K562 (cell line): ENCODE measurements around the gene SHB.

Experiments
- CHD2 ChIP-seq: IDR thresholded peaks from 2 replicates; pipeline ENCODE4 v1.6.1; 2011; ENCODE audit warnings: low read depth, low read length
- CREM ChIP-seq: IDR thresholded peaks from 2 replicates; pipeline ENCODE4 v1.6.1; 2014; ENCODE audit warnings: antibody characterized with exemption, low read depth
- CTCF ChIP-seq, 3 experiments: IDR thresholded peaks in 2 of 3; conservative IDR thresholded peaks in 1 of 3; 2 replicates each; pipeline ENCODE4 v1.5.1; 2011 to 2012; ENCODE audit warnings: low read length in 3 of 3, mild to moderate bottlenecking in 3 of 3, control low read depth in 2 of 3, improper control_type of control experiment in 1 of 3, inconsistent platforms in 1 of 3, low read depth in 1 of 3, mixed read lengths in 1 of 3, moderate library complexity in 1 of 3; ENCODE audit not compliant: insufficient read depth in 2 of 3
- EGR1 ChIP-seq: fragments of 450-650 bp; conservative IDR thresholded peaks from 2 replicates; pipeline ENCODE4 v1.6.1; 2017; ENCODE audit warnings: mild to moderate bottlenecking
- GABPB1 ChIP-seq: sonication (generic); formaldehyde crosslinking; IDR thresholded peaks from 2 replicates; pipeline ENCODE4 v1.8.0; 2022; ENCODE audit warnings: mild to moderate bottlenecking, missing genetic modification reagents
- MAFG ChIP-seq: fragments of 450-650 bp; conservative IDR thresholded peaks from 2 replicates; pipeline ENCODE4 v1.6.1; 2016; ENCODE audit warnings: missing genetic modification characterization, missing compliant biosample characterization
- RBFOX2 ChIP-seq: fragments of 200-400 bp; formaldehyde crosslinking; IDR thresholded peaks from 2 replicates; pipeline ENCODE4 v1.6.1; 2017; ENCODE audit warnings: low read depth, mild to moderate bottlenecking, low read length, moderate library complexity
- SETDB1 ChIP-seq: IDR thresholded peaks from one replicate; pipeline ENCODE4 v1.6.1; 2012; ENCODE audit warnings: low read length, control low read depth, inconsistent platforms
- SMARCE1 ChIP-seq: fragments of 450-650 bp; IDR thresholded peaks from 2 replicates; pipeline ENCODE4 v1.7.1; 2016; ENCODE audit warnings: mild to moderate bottlenecking
- STAT5B ChIP-seq: fragments of 250-450 bp; sonication (Bioruptor Pico); IDR thresholded peaks from 2 replicates; pipeline ENCODE4 v1.8.0; 2021; ENCODE audit warnings: mild to moderate bottlenecking, inconsistent platforms
- TAF15 ChIP-seq: fragments of 200-400 bp; formaldehyde crosslinking; IDR thresholded peaks from 2 replicates; pipeline ENCODE4 v1.6.1; 2017; ENCODE audit warnings: mild to moderate bottlenecking, low read depth, low read length, moderate library complexity
- ZNF561 ChIP-seq: fragments of 450-650 bp; formaldehyde crosslinking; conservative IDR thresholded peaks from 2 replicates; pipeline ENCODE4 v1.4.0; 2020; ENCODE audit warnings: mild to moderate bottlenecking, moderate library complexity
- TF ChIP-seq, protein P1 (sequence below): fragments of 450-650 bp; conservative IDR thresholded peaks from 2 replicates; pipeline ENCODE4 v1.6.1; 2016; ENCODE audit warnings: missing genetic modification characterization, low read depth, mild to moderate bottlenecking, control low read depth, missing compliant biosample characterization
- TF ChIP-seq, protein P2 (sequence below): sonication (generic); formaldehyde crosslinking; IDR thresholded peaks from 2 replicates; pipeline ENCODE4 v1.8.0; 2023; ENCODE audit warnings: missing genetic modification reagents, mild to moderate bottlenecking, borderline replicate concordance

- TF ChIP-seq CREM = no peak
- no peak for TF ChIP-seq CTCF (IDR thresholded peaks at IDR 0.05 in 2 of 3, conservative IDR thresholded peaks at IDR 0.05 in 1 of 3; ENCODE audit: insufficient read depth in 2 of 3, low read depth in 1 of 3, low read length in 3 of 3)
- TF ChIP-seq SMARCE1 = no peak
- no peak for TF ChIP-seq EGR1
- no peak for TF ChIP-seq STAT5B (CRISPR knock-in tag)
- TF ChIP-seq, protein P1, sequence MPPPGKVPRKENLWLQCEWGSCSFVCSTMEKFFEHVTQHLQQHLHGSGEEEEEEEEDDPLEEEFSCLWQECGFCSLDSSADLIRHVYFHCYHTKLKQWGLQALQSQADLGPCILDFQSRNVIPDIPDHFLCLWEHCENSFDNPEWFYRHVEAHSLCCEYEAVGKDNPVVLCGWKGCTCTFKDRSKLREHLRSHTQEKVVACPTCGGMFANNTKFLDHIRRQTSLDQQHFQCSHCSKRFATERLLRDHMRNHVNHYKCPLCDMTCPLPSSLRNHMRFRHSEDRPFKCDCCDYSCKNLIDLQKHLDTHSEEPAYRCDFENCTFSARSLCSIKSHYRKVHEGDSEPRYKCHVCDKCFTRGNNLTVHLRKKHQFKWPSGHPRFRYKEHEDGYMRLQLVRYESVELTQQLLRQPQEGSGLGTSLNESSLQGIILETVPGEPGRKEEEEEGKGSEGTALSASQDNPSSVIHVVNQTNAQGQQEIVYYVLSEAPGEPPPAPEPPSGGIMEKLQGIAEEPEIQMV (tag) = no peak
- no peak for TF ChIP-seq TAF15
- no peak for TF ChIP-seq CHD2
- TF ChIP-seq GABPB1 (CRISPR knock-in tag) = no peak
- TF ChIP-seq SETDB1 = no peak
- TF ChIP-seq ZNF561 (CRISPR knock-in tag) = no peak
- TF ChIP-seq RBFOX2 = no peak
- TF ChIP-seq, protein P2, sequence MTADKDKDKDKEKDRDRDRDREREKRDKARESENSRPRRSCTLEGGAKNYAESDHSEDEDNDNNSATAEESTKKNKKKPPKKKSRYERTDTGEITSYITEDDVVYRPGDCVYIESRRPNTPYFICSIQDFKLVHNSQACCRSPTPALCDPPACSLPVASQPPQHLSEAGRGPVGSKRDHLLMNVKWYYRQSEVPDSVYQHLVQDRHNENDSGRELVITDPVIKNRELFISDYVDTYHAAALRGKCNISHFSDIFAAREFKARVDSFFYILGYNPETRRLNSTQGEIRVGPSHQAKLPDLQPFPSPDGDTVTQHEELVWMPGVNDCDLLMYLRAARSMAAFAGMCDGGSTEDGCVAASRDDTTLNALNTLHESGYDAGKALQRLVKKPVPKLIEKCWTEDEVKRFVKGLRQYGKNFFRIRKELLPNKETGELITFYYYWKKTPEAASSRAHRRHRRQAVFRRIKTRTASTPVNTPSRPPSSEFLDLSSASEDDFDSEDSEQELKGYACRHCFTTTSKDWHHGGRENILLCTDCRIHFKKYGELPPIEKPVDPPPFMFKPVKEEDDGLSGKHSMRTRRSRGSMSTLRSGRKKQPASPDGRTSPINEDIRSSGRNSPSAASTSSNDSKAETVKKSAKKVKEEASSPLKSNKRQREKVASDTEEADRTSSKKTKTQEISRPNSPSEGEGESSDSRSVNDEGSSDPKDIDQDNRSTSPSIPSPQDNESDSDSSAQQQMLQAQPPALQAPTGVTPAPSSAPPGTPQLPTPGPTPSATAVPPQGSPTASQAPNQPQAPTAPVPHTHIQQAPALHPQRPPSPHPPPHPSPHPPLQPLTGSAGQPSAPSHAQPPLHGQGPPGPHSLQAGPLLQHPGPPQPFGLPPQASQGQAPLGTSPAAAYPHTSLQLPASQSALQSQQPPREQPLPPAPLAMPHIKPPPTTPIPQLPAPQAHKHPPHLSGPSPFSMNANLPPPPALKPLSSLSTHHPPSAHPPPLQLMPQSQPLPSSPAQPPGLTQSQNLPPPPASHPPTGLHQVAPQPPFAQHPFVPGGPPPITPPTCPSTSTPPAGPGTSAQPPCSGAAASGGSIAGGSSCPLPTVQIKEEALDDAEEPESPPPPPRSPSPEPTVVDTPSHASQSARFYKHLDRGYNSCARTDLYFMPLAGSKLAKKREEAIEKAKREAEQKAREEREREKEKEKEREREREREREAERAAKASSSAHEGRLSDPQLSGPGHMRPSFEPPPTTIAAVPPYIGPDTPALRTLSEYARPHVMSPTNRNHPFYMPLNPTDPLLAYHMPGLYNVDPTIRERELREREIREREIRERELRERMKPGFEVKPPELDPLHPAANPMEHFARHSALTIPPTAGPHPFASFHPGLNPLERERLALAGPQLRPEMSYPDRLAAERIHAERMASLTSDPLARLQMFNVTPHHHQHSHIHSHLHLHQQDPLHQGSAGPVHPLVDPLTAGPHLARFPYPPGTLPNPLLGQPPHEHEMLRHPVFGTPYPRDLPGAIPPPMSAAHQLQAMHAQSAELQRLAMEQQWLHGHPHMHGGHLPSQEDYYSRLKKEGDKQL (CRISPR knock-in tag) = no peak
- TF ChIP-seq MAFG = no peak
These were observed 148.4 kb downstream of the SHB start for GRCh38 chr9:37920471-37921167.
